SKM-1 treated with dmso at 0.1 percent for 144 hours (cell line): Measurements from ENCODE around the gene ORC1.

Source experiments
- DNase-seq: peaks from one replicate; lab custom pipeline; 2025; ENCODE audit not compliant: unreplicated experiment; lab: John Stamatoyannopoulos, UW

ORC1 gene

GRCh38 chr1:52346653-52347052 is 57.6 kb downstream of the ORC1 start:
- no peak for DNase-seq

- no peak for DNase-seq
Observed at GRCh38 chr1:52345252-52345651, 59.0 kb downstream of the ORC1 start.

DNA sequence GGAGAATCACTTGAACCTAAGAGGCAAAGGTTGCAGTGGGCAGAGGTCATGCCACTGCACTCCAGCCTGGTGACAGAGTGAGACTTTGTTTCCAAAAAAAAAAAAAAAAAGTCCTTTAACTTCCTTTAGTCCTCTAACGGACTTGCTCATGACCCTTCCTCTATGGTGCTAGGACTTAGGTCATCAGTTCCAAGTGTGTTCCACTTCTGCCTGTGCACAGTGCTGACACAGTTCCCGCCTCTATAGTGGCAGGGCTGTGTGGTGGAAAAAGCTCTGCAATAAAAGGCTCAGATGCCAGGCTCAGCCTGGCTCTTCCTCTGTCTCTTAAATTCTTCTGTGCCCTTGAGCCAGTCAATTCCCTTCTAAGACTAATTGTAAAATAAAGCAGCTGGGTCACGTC is 60.2 kb downstream of the ORC1 start:
- DNase-seq: no peak

- DNase-seq: no peak
Observed at GRCh38 chr1:52341655-52342260, 62.5 kb downstream of the ORC1 start.

- no peak for DNase-seq
Observed at GRCh38 chr1:52337439-52337838, 66.8 kb downstream of the ORC1 start.

DNA sequence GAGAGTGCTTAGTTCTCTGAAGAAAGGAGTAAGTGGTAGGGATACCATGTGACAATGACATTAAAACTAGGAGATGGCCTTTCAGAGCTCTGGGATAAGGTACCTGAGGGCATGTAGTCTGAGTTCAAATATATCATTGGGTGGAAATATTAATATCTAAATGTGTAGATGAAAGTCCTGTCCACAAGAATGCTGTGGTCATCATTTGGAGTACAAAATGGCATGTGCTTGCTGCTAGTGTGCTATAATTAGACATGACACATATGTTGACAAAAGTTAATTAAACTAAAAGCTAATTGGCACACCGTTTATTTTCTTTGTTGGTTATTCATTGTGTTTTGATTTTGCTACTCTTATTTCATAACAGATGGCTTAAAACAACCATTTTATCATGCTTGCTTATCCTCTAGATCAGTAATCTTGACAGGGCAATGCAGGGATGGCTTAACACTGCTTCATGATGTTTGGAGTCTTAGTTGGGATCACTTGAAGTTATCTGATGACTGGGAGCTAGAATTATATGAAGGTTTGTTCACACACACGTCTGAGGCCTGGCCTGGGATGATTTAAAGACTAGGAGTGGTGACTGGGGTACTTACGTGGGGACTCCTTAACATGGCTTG is 69.2 kb downstream of the ORC1 start:
- DNase-seq: no peak

DNA sequence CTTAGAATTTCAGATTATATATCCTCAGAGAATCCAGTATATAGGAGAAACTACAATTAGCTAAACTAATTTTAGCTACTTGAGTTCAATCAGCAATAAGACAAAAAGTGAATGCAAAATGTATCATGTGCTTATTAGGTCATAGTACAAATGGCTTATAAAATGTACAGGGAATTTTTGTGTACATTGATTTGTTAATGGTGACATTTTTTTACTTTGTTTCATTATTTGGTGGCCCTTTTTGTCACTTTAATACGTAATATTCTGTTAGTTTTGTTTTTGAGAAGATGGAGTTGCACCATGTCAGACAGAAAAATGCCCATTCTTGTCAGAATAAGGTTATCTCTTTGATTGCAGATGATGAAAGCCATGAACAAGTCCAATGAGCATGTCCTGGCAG is 71.8 kb downstream of the ORC1 start:
- no peak for DNase-seq

GRCh38 chr1:52328615-52329014 is 75.6 kb downstream of the ORC1 start:
- DNase-seq: no peak

GRCh38 chr1:52325786-52326185 is 78.4 kb downstream of the ORC1 start:
- DNase-seq: no peak

- no peak for DNase-seq
Observed at GRCh38 chr1:52323731-52324130, 80.5 kb downstream of the ORC1 start.
